NT2/D1 (cell line): Measurements from ENCODE around the gene CKAP4.

Source experiments
- SUZ12 ChIP-seq: IDR thresholded peaks from 2 replicates; pipeline ENCODE4 v1.6.1; 2011; ENCODE audit not compliant: insufficient read length, insufficient read depth; ENCODE audit errors: extremely low read depth
- YY1 ChIP-seq: IDR thresholded peaks from 2 replicates; pipeline ENCODE4 v1.6.1; 2011; ENCODE audit not compliant: insufficient read length, insufficient read depth

DNA sequence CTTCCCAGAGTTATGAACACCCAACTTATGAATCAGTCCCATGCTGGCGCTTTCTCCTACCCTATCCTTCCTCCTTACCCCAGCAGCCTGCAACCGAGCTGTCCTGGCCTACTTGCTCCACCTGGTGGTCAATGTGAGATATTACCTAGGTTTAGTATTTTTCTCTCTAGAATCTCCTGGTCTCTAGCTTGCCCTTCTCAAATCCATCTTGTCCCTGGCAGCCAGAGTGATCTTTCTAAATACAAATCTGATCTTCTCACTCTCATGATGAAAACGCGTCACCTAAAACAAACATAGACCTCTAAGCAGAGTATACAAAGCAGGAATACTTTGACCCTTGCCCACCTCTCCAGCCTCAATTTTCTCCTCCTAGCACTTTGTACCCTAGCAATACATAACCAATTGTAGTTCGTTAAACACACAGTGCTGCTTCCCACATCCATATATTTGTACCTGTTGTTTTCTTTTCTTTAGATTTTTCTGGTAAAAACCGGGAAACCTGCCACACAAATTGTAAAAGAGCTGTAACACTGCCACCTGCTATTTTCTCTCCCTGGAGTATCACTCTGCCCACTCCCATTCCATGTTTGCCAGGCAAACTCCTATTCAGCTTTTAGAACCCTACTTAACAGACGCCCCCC lies 34.8 kb upstream of the CKAP4 start:
- TF ChIP-seq SUZ12 (no peak), YY1 (no peak)
